Osteocyte (in vitro differentiated cells): ENCODE data around the gene FRAS1. TPM values are rescaled to one million over a fixed set of nuclear protein-coding genes. Genes with fewer than 3 reads are reported as not detected.

ENCODE experiments used
- DNase-seq: peaks from one replicate; pipeline ENCODE4 v3.0.0; 2021; ENCODE audit warnings: mixed read lengths; ENCODE audit not compliant: unreplicated experiment; ENCODE audit errors: extremely low spot score
- H3K27ac Mint-ChIP-seq: one replicate; pipeline ENCODE4 v1.8.0; 2021; ENCODE audit warnings: mild to moderate bottlenecking, mixed read lengths; ENCODE audit not compliant: unreplicated experiment
- H3K27me3 Mint-ChIP-seq: one replicate; pipeline ENCODE4 v1.8.0; 2021; ENCODE audit warnings: mixed read lengths; ENCODE audit not compliant: unreplicated experiment
- H3K36me3 Mint-ChIP-seq: one replicate; pipeline ENCODE4 v1.8.0; 2021; ENCODE audit warnings: mixed read lengths; ENCODE audit not compliant: unreplicated experiment
- H3K4me1 Mint-ChIP-seq: one replicate; pipeline ENCODE4 v1.8.0; 2021; ENCODE audit warnings: mixed read lengths; ENCODE audit not compliant: unreplicated experiment
- H3K4me3 Mint-ChIP-seq: one replicate; pipeline ENCODE4 v1.8.0; 2021; ENCODE audit warnings: mild to moderate bottlenecking, moderate library complexity, mixed read lengths; ENCODE audit not compliant: unreplicated experiment
- H3K9me3 Mint-ChIP-seq: one replicate; pipeline ENCODE4 v1.8.0; 2021; ENCODE audit warnings: mixed read lengths; ENCODE audit not compliant: unreplicated experiment
- CTCF ChIP-seq: fragments of 200-600 bp; sonication (generic); IDR thresholded peaks from 2 replicates; pipeline ENCODE4 v1.5.0; 2021; ENCODE audit warnings: antibody characterized with exemption, mild to moderate bottlenecking, moderate library complexity
- total RNA-seq: library from RNA; stranded (reverse); gene quantifications from 2 replicates; pipeline ENCODE4 v1.2.1, GENCODE V29; 2021

The FRAS1 gene
- total RNA-seq, 1 donor from 2014 or later: 0.89 TPM

DNA sequence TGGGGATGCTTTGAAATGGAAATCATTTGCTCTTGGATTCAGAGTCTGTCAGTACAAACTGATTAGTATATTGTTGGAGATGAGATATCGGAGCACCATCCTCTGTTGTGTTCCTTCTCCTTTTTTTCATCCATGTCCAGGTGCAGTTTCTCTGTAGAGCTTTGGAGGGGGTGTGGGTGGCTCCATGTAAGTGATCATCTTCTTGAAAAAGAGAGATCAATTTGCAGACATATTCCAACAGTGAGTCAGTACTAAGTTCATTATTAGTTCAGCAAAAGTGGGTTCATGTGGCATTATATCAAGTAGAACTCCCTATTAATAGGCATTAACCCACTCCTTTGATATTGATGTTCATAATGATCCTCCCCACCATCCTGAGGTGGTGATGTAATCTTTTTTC lies 18.9 kb downstream of the FRAS1 start:
- H3K9me3 Mint-ChIP-seq: no peaks in the 10 kb centered on the region
- peaks cover 38% of the 10 kb centered on the region for H3K27me3 Mint-ChIP-seq
- no peak overlapping the region for H3K27ac Mint-ChIP-seq
- H3K4me3 Mint-ChIP-seq: no peak overlapping the region
- H3K36me3 Mint-ChIP-seq: no peaks in the 10 kb centered on the region
- TF ChIP-seq CTCF: no peak
- H3K4me1 Mint-ChIP-seq: no peaks in the 10 kb centered on the region
- DNase-seq: no peak

DNA sequence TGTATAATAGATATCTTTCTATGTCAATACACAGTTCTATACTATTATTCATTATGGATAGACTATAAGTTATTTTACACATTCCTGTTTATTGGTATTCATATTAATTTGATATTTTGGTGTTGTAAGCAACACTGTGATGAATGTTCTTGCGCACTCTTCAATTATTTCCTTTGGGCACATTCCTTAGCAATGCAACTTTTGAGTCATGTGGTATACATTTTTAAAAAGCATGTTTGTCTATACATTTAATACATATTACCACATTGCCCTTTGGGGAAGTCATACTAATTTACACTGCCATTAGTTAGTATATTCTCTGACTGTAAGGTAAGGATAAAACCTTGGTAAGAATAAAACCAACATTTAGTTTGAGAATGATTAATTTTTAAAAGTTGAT lies 21.0 kb downstream of the FRAS1 start:
- Mint-ChIP-seq H3K27me3 (peaks cover 38% of the 10 kb centered on the region), H3K27ac (no peak overlapping the region), H3K4me3 (no peak overlapping the region), H3K4me1 (no peaks in the 10 kb centered on the region), H3K9me3 (no peaks in the 10 kb centered on the region), H3K36me3 (no peaks in the 10 kb centered on the region)
- TF ChIP-seq CTCF: no peak
- DNase-seq: no peak

DNA sequence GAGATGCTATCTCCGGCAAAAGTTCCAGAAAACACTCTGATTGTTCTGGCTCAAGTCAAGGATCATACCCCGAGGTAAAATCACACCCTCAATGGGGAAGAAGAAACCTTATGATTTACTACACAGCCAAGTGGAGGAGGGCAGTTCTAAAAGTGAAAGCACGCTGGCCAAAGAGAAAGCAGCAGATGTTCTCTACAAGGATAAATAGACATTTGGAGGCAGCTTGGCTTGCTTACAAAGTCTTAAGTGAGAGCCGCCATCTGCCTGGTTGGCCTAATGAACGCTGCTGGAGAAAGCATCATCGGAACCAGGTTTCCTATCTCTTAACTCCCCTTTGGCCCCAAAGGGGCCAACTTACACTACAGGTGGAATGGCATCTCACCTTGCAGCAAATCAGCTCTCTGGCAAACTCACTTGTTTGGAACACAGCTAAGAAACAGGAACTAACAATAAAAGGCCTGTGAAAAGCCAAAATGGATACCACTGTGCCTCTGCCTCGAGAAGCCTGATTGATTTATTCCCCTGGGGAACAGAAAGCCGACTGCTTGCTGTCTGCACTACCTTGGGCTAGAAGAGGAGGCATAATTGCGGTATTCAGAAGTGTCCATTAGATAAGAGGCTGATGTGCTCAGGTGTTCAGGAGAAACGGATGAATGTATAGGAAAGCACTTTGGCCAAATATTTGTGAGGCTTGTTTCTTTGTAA lies 22.8 kb downstream of the FRAS1 start:
- no peak for TF ChIP-seq CTCF
- DNase-seq: no peak
- Mint-ChIP-seq H3K4me3 (no peak overlapping the region), H3K4me1 (no peaks in the 10 kb centered on the region), H3K9me3 (no peaks in the 10 kb centered on the region), H3K36me3 (no peaks in the 10 kb centered on the region), H3K27me3 (peaks cover 31% of the 10 kb centered on the region), H3K27ac (no peak overlapping the region)

DNA sequence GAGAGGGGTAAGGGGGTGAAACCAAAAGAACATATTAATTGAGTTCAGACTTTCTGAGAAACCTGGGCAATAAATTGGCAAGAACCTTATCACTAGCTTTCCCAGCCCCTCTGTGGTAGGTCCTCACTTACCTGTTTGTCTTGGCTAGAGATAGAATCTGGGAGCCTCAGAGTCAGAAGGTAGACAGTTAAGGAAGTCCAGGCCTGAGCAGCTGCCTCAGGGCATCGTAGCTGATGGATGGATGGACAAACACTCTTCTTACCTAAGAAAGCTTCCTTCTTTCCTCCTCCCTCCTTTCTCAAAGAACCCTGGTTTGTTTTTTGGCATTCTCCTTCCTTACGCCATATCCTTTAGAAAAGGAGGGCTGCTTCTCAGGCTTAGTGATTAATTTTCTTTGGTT lies 24.4 kb downstream of the FRAS1 start:
- Mint-ChIP-seq H3K27ac (no peak overlapping the region), H3K9me3 (no peaks in the 10 kb centered on the region), H3K27me3 (peaks cover 27% of the 10 kb centered on the region), H3K36me3 (no peaks in the 10 kb centered on the region), H3K4me1 (no peaks in the 10 kb centered on the region), H3K4me3 (no peak overlapping the region)
- no peak for TF ChIP-seq CTCF
- DNase-seq: no peak

GRCh38 chr4:78083035-78083434 lies 25.9 kb downstream of the FRAS1 start:
- no peak for TF ChIP-seq CTCF
- H3K4me3 Mint-ChIP-seq: no peak overlapping the region
- H3K36me3 Mint-ChIP-seq: no peaks in the 10 kb centered on the region

More at GRCh38 chr4:78083035-78083434, 25.9 kb downstream of the FRAS1 start:
- Mint-ChIP-seq H3K27ac (no peak overlapping the region), H3K27me3 (peaks cover 23% of the 10 kb centered on the region), H3K9me3 (no peaks in the 10 kb centered on the region), H3K4me1 (no peaks in the 10 kb centered on the region)
- DNase-seq: no peak
